ENCODE data around the gene TPK1. TPM values are rescaled to one million over a fixed set of nuclear protein-coding genes. Genes with fewer than 3 reads are reported as not detected.

Gene TPK1
- total and polyA plus RNA-seq, 2 of the 8 experiments (the other 6 are each of a cell fraction or from before 2014, with no cell fraction given), result 1.9 to 2.7 TPM

DNA sequence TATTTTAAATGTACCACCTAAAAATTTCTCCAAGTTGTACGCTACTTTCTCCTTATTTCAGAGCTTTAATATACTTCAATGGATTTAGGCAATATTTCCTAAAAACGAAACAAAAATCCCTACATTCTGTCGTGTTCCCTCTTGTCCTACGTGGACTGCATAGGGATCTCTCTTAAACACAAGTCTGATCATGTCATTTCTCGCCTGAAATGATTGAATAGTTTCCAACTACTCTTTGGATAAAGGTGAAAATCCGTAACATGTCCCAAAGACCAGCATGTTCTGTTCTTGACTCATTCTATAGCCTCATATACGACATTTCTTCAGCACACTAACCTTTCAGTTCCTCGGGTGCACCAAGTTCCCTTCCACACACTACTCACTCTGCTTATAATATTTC is 17.7 kb upstream of the TPK1 start:
- H2AFZ ChIP-seq (ENCODE audit: low read length), result no peak overlapping the region; the same call in 1 of the 2 replicates
- H4K8ac ChIP-seq (ENCODE audit: extremely low read depth, insufficient read depth, low read length), result no peak overlapping the region
- no peak overlapping the region for H3K14ac ChIP-seq (ENCODE audit: insufficient read length)
- H3K36me3 ChIP-seq (ENCODE audit: control insufficient read depth in 2 of 4, insufficient read depth in 4 of 4, low read length in 3 of 4), result no peaks in the 10 kb centered on the region
- H4K5ac ChIP-seq (ENCODE audit: insufficient read length, low read depth, low read length), result no peak overlapping the region
- no peak overlapping the region for H3K9ac ChIP-seq (replicated peaks in 1 of 4; ENCODE audit: extremely low read depth in 1 of 4, low read depth in 3 of 4, low read length in 3 of 4)
- H2BK15ac ChIP-seq (ENCODE audit: low read length), result no peak overlapping the region
- no peak for FAIRE-seq
- H3K27me3 ChIP-seq (replicated peaks in 1 of 4; ENCODE audit: control insufficient read depth in 3 of 4, extremely low read depth in 1 of 4, insufficient read depth in 3 of 4, low read length in 3 of 4), result no peaks in the 10 kb centered on the region
- no peak overlapping the region for H3K4me2 ChIP-seq (ENCODE audit: insufficient read depth in 1 of 2, low read depth in 2 of 2, low read length in 2 of 2)
- H2AK5ac ChIP-seq (ENCODE audit: low read depth, low read length), result no peak overlapping the region
- 90% methylated on average over 8 of the region's 8 CpGs; no CpG with 5 or more reads in 1 of the 2 experiments for WGBS, 2 experiments (ENCODE audit: extremely low coverage in 1 of 2, insufficient coverage in 1 of 2, insufficient read length in 1 of 2, insufficient replicate concordance in 2 of 2, low coverage in 1 of 2, low lambda C conversion rate in 2 of 2, missing lambda C conversion rate in 1 of 2)
- ChIA-PET POLR2A (ENCODE audit: partially characterized antibody) (interaction anchor here (1.4 kb wide), 1 partner anchor 17 kb away, joined by 4 read pairs; the partner anchor contains the start of gene TPK1), CTCF (ENCODE audit: partially characterized antibody) (no interaction called here)
- H3K18ac ChIP-seq (ENCODE audit: extremely low read depth, low read length), result no peak overlapping the region
- no peak overlapping the region for H2BK5ac ChIP-seq (ENCODE audit: low read depth, low read length)
- H3K9me3 ChIP-seq (ENCODE audit: insufficient read depth in 2 of 2, low read depth in 1 of 2, low read length in 1 of 2), result no peaks in the 10 kb centered on the region; a peak in 1 of 4 replicates
- H3K4me3 ChIP-seq (ENCODE audit: extremely low read depth in 1 of 4, insufficient read depth in 2 of 4, low read depth in 3 of 4, low read length in 4 of 4), result no peak overlapping the region
- no peak for TF ChIP-seq SIX5 (IDR thresholded peaks at IDR 0.05; ENCODE audit: low read depth, low read length)
- TF ChIP-seq SIN3A (conservative IDR thresholded peaks at IDR 0.05 in 1 of 2, IDR thresholded peaks at IDR 0.05 in 1 of 2; ENCODE audit: low read depth in 1 of 2, low read length in 2 of 2), result no peak
- no peak for TF ChIP-seq NRF1 (IDR thresholded peaks at IDR 0.05; ENCODE audit: low read depth, low read length)
- no peak for TF ChIP-seq FOSL1 (IDR thresholded peaks at IDR 0.05; ENCODE audit: insufficient read depth, low read depth, low read length)
- TF ChIP-seq NANOG (IDR thresholded peaks at IDR 0.05; ENCODE audit: insufficient read depth, low read depth, low read length, poor library complexity, severe bottlenecking), result no peak
- TF ChIP-seq, protein P1, sequence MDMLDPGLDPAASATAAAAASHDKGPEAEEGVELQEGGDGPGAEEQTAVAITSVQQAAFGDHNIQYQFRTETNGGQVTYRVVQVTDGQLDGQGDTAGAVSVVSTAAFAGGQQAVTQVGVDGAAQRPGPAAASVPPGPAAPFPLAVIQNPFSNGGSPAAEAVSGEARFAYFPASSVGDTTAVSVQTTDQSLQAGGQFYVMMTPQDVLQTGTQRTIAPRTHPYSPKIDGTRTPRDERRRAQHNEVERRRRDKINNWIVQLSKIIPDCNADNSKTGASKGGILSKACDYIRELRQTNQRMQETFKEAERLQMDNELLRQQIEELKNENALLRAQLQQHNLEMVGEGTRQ (IDR thresholded peaks at IDR 0.05; ENCODE audit: low read length), result no peak
- TF ChIP-seq CREB1 (IDR thresholded peaks at IDR 0.05), result no peak
- TF ChIP-seq KDM1A (IDR thresholded peaks at IDR 0.05; ENCODE audit: borderline replicate concordance, low read length), result no peak
- no peak overlapping the region for H3K56ac ChIP-seq (replicated peaks; ENCODE audit: insufficient read length, low read depth, low read length)
- no peaks in the 10 kb centered on the region for H3K79me1 ChIP-seq (ENCODE audit: low read depth, low read length)
- H3K4ac ChIP-seq (replicated peaks; ENCODE audit: insufficient read length, low read depth, low read length), result no peak overlapping the region
- DNase-seq (ENCODE audit: low read depth in 1 of 2, low spot score in 2 of 2), result no peak
- no peaks in the 10 kb centered on the region for H3K23me2 ChIP-seq (ENCODE audit: low read depth, low read length)
- H3K23ac ChIP-seq (ENCODE audit: insufficient read length), result no peak overlapping the region
- 0 out of 7 replicates have a peak, but pooled peaks cover 0 to 2% (median 0%) of the 10 kb centered on the region in 4 experiments for H3K4me1 ChIP-seq (replicated peaks in 1 of 4; ENCODE audit: control insufficient read depth in 3 of 4, insufficient read depth in 4 of 4, low read length in 3 of 4)
- no peak overlapping the region for H3K27ac ChIP-seq (ENCODE audit: low read depth, low read length)
- H4K20me1 ChIP-seq (replicated peaks in 1 of 2; ENCODE audit: control insufficient read depth in 1 of 2, insufficient read depth in 2 of 2, low read length in 2 of 2), result no peaks in the 10 kb centered on the region
- no peak overlapping the region for H2BK12ac ChIP-seq (ENCODE audit: low read depth, low read length)
- no peak overlapping the region for H2BK120ac ChIP-seq (replicated peaks; ENCODE audit: low read depth, low read length)
- H2BK20ac ChIP-seq (ENCODE audit: low read length), result no peak overlapping the region
- no peaks in the 10 kb centered on the region for H3K79me2 ChIP-seq (ENCODE audit: control insufficient read depth in 1 of 2, insufficient read depth in 2 of 2, low read length in 2 of 2)
- no peak overlapping the region for H4K91ac ChIP-seq (replicated peaks; ENCODE audit: insufficient read length, low read length)

All from H1 (cell line).